ENCODE measurements around the gene DMWD.

Gene DMWD

DNA sequence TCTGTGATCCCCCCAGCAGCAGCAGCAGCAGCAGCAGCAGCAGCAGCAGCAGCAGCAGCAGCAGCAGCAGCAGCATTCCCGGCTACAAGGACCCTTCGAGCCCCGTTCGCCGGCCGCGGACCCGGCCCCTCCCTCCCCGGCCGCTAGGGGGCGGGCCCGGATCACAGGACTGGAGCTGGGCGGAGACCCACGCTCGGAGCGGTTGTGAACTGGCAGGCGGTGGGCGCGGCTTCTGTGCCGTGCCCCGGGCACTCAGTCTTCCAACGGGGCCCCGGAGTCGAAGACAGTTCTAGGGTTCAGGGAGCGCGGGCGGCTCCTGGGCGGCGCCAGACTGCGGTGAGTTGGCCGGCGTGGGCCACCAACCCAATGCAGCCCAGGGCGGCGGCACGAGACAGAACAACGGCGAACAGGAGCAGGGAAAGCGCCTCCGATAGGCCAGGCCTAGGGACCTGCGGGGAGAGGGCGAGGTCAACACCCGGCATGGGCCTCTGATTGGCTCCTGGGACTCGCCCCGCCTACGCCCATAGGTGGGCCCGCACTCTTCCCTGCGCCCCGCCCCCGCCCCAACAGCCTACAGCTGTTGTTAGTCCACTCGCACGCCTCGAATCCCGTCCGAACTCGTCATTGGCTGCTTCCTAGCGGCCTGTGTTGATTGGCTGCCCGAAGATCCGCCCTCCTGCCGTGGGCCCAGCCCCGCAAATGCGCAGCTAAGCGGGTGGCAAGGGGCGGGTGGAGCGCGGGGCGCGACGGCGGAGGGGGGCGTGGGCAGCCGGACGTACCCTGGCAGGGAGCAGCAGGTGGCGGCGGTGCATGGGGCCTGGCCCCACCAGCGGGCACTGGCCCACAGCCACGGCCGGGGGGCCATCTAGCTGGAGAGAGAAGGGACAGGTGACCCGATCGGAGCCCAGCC, 22.2 kb downstream of the DMWD start:
- DNase-seq (ENCODE audit: low read depth in 3 of 3) = peak; percentile 76 to 89 (median 78)

DNA sequence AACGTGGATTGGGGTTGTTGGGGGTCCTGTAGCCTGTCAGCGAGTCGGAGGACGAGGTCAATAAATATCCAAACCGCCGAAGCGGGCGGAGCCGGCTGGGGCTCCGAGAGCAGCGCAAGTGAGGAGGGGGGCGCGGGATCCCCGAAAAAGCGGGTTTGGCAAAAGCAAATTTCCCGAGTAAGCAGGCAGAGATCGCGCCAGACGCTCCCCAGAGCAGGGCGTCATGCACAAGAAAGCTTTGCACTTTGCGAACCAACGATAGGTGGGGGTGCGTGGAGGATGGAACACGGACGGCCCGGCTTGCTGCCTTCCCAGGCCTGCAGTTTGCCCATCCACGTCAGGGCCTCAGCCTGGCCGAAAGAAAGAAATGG, 22.8 kb downstream of the DMWD start:
- DNase-seq (ENCODE audit: low read depth in 3 of 3) = no peak

DNA sequence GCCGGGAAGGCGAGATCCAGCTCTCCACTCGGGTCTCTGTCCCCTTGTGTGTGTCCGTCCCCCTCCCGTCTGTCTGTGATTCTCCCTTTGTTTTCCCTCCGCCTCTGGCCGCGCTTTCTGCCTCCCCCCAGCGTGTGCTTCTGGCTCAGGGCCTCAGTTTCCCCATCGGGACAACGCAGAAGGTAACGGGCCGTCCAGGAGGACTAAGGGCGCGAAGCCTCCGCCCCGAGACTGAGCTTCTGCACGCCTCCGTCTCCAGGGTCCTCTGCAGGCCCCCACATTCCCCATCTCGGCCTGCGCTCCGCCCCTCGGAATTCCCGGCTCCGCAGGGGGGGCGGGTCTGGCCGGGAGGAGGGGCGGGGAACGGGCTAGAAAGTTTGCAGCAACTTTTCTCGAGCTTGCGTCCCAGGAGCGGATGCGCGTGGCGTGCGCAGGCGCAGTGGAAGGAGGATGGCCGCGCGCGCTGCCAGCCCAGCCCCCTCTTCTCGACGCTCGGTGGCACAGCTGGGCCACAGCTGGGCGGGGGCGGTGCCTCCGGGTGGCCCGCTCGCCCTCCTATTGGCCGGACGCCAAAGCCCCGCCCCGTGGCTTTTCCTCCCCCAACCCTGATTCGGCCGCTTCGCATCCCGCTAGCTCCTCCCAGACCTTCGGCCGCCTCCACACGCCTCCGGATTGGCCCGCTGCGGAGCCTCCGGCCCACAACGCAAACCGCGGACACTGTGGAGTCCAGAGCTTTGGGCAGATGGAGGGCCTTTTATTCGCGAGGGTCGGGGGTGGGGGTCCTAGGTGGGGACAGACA, 23.5 kb downstream of the DMWD start, which contains the start of gene SIX5:
Gene SIX5 (minus strand): TSS at position 269 of the 799 bp plus-strand sequence. CDS start 408 bp downstream, outside the sequence.
- DNase-seq (ENCODE audit: low read depth in 3 of 3) = peak; percentile 86 to 96 (median 89)

DNA sequence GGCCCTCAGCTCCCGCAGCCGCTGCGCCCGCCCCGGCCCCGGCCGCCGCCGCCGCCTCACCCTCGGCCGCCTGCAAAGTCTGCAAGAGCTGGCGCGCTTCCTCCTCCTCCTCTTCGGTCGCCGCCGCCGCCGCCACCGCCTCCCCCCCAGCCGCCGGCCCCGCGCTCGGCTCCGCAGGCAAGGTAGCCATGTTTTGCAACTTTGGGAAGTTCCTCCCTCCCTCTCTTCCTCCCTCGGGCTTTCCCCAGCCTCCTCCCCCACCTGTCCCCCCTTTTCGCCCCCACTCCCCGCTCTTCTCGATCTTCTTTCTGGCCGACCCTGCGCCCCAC, 24.0 kb downstream of the DMWD start:
- DNase-seq (ENCODE audit: low read depth in 3 of 3) = peak in 1 of 3 experiments; percentile 38

DNA sequence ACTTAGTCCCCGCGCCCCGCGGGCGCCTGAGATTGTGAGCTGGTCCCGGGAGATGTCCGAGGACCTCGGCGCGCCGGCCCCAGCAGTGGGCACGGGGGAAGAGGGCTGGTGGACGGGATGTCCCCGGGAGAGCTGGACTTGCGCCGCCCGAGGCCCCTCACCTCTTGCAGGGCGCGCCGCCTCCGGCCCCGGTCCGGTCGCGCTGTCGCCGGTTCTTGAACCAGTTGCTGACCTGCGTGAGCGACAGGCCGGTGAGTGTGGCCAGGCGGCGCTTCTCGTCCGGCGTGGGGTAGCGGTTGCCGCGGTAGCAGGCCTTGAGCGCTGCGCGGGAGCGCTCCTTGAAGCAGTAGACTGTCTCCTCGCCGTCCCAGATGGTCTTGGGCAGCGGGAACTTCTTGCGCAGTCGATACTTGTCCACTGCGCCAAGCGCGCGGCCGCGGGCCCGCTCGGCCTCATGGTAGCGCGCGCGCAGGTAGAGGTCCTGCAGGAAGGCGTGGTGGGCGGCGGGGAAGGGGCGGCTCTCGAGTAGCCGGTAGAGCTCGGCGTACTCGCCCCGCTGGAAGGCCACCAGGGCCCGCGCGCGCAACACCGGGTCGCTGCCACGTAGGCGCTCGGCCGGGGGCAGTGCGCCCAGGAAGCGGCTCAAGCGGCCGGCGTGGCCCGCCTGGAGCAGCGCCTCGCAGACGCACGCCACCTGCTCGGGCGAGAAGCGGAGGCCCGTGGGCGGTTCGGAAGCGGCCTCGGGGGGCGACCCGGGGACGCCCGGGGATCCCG, 24.6 kb downstream of the DMWD start:
- DNase-seq (ENCODE audit: low read depth in 3 of 3) = peak in 1 of 3 experiments; percentile 21

DNA sequence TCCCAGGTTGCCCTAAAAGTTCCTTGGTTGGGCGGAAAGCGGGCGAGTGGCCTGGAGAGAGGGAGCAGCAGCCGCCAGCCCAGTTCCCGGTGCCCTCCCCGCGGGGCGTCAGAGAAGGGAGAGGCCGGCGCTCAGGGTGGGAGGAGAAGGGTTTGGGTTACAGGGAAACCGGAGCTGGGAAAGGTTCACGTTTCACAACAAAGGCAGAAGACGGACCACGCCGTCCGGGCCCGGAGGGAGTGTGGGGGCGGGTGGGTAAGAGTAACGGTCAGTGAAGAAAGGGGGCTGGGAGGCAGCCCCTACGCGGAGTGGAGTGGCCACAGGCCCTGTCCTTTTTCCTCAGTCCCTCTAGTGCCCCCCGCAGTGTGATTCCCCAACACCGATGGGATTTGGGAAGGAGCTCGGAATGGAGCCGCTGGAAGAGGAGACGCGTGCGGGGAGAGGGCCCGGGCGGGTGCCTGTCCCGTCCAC, 25.2 kb downstream of the DMWD start:
- DNase-seq (ENCODE audit: low read depth in 3 of 3) = no peak

DNA sequence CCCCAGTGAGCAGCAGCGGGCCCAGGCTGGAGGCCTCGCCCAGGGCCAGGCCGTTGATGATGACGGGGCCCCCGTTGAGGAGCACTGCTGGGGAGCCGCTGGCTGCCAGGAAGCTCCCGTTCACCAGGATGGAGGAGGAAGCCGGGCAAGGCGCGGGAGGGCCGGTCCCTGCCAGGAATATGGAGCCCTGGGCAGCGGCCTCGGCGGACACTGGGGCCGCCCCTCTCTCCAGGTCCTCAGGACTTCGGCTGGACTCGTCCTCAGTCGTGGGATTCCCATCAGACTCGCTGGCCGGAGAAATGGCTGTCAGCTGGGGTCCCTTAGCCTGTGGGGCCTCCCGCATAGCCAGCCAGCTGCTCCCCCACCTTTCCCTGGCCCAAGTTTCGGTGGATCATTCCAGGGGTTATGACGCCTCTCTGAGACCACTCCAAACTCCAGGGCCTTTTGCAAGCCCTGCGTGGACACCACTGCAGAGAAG, 25.7 kb downstream of the DMWD start:
- DNase-seq (ENCODE audit: low read depth in 3 of 3) = no peak

DNA sequence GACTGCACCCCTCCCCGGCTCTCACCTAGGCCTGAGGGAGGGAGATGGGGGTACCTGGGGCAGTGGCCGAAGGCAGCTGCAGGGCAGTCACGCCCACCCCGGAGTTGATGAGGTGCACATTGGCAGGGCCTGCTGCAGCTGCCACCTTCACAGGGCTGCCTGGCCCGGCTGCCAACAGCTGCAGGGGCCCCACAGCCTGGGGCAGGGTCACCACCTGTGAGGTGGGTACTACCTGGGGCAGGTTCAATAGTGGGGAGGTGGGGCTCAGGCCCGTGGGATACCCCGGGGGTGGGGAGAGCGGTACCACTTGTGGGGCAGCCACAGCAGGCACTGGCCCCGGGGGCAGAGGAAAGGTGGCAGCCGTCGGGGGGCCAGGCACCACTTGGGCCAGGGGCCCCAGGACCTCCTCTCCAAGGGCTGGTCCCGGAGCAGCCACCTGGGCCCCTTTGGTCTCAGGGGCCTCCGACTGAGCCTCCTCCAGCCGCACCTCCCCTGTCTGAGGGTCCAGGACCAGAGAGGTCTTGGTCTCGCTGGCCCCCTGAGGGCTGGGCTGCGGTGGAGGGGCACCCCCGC, 26.3 kb downstream of the DMWD start:
- DNase-seq (ENCODE audit: low read depth in 3 of 3) = no peak

DNA sequence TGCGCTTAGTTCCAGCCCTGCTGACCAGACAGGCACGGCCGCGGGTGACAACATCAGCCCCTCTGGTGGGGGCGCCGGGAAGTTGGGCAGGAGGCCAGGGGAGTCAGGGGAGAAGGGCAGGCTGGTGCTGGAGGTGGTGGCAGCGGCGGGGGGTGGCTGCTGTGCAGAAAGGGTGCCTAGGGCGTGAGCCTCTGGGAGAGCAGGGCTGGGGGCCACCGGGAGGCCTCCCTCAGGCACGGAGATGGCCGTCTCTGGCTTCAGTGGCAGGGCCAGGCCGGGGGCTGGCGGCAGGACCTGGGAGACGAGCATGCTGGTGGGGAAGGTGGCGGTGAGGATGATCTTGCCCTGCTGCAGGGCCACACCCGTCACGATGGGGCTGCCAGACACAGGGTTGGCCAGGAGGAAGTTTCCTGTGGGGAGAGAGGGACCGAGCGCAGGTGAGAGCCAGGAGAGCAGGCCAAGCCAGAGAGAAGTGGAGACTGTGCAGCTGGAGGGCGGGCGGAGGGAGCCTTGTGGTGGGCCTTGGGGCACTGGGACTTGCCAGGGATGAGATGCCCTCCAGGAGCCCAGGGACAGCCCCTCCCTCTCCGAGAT, 26.8 kb downstream of the DMWD start:
- DNase-seq (ENCODE audit: low read depth in 3 of 3) = no peak

DNA sequence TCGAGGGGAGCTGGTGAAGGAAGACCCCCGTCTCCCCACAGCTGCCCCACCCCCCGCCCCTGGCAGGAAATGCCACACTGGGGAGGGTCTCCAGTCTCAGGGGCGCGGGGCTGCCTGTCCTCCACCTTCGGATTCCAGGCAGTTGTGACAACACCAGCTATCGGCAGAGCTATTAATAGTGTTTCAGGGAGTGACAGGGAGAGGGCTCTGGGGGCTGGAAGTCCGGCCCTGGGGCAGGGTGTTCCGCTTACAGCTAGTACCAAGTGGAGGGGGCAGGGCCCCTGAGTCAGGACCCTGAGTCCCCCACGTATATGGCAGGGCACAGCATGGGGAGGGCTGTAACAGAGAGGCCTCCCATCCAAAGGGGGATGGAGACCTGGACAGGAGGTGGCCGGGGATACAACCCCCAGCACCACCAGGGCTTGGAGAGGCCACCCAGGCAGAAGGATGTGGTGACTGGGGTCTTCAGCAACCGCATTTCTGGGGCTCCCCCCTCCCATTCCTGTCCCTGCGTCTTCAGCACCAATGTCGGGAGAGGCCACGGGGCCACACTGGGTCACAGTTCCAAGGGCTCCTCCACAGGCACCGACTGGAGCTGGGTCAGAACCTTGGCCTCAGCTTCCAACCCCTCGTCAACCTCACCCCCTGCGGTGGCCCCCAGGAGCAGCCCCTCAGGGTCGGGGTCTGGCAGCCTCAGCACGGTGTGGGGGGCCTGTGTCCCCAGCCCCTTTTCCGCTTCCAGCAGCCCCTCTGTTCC, 27.5 kb downstream of the DMWD start:
- no peak for DNase-seq (ENCODE audit: low read depth in 3 of 3)

DNA sequence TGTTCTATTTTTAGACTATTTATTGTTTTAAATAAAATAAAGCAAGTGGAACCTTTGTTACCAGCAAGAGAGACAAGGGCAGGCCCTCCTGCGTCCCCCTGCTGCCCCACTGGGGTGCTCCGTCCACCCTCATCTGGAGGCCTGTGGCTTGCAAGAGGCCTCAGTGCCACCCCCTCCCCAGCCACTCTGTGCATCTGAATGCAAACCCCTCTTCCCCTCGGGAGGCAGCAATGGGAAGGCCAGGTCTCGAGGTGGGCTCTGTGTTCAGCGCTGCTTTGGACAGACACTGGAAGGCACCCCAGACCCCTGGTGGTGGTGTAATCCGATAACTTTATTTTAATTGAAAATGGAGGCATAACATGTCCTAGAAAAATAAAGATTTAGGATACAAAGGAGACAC, 28.2 kb downstream of the DMWD start:
- no peak for DNase-seq (ENCODE audit: low read depth in 3 of 3)

DNA sequence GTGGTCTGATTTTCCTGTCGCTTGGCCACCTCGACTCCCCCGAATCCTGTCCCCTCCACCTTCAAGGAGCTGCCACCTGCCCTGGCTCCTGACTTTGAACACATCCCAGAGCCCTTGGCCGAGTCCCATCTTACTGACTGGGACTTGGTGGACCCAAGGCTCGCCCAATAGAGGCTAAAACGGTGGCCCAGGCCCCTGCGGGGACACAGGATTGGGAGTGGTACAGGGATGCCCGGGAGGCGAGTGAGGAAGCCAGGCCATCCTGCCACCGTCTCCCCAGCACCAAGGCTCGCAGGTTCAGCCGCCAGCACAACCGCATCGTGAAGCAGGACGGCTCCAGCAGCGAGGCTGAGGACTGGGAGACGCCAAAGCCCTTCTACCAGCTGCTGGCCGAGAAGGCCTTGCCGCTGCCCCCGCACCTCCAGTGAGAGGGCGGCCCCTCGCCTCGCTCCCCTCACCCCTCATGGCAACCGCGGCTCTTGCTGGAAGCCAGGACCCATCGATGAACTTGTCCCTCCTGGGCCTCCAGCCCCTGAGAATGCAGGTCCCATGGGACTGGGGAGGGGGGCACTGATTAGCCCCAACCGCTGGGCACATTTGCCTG, 28.9 kb downstream of the DMWD start:
- no peak for DNase-seq (ENCODE audit: low read depth in 3 of 3)

DNA sequence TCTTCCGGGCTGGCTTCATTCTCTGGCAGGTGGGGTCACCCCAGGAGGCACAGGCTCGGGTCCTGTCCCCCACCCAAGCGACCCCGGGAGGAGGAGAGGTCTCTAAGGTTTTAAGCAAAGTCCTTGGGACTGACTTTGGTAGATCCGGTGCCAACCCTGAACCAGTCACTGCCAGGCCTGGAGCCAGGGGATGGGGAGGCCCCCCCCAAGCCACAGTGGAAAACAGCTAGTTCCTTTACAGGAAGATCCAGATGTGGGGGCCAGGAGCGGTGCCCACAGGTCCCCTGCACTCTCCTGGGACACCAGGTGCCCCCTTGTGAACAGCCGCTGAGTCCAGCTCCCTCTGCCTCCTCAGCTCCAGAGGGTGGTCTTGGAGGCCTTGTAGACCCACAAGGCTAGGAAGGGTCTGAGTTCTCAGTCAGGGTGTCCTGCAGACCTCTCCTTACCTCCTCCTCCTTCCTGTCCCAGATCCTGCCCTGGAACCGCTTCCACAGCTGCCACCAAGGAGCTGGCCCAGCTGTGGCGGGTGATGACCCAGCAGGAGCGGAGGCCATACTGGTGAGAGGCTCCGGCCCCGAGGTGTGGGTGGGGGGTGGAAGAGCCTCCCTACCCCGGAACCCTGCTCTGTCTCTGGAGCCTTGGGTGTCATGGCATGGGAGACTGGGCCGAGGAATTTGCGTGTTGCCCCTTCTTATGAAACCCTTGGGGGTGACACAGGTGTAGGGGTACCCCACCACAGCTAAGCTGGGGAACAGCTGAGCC, 29.6 kb downstream of the DMWD start:
- no peak for DNase-seq (ENCODE audit: low read depth in 3 of 3)

DNA sequence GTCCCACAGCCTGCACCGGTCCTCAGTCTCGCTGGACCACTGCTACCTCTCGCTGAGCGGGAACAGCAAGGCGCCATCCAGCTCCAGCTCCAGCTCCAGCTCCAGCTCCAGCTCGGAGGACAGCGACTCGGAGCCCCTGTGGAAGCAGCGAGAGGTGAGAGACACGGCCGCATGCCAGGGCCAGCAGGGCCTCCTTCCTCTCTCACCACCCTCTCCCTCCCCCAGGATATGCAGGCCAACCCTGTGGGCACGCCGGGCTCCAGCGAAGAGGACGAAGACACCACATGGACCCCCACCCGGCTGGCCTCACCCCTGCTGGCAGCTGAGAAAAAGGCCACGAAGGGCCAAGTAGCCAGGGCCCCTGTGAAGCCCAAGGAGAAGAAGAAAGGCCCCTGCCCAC, 30.9 kb downstream of the DMWD start:
- DNase-seq (ENCODE audit: low read depth in 3 of 3) = no peak

DNA sequence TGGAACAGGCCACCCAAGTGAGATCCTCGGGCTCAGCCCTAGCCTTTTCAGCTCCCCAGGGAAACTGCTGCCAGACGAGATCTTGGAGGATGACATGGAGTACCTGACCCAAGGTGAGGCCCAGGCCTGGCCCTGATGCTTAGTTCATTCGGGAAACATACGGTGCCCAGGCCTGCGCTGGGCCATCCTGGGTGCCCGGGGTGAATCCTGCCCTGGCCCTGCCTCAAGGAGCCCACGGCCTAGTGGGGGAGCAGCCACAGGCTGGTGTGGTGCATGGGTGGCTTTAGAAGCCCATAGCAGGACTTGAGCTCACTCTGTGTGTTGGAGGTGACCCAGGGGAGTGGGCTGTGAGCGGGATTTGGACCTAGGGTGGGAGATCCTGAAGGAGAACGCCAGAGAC, 33.7 kb downstream of the DMWD start:
- no peak for DNase-seq (ENCODE audit: low read depth in 3 of 3)

DNA sequence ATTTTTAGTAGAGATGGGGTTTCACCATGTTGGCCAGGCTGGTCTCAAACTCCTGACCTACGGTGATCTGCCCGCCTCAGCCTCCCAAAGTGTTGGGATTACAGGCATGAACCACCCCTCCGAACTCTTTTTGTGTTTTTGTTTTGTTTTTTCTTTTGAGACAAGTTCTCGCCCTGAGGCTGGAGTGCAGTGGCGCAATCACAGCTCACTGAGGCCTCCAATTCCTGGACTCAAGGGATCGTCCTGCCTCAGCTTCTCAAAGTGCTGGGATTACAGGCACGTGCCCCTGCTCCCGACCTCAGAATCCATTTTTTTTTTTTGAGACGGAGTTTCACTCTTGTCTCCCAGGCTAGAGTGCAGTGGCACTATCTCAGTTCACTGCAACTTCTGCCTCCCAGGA, 35.0 kb downstream of the DMWD start:
- DNase-seq (ENCODE audit: low read depth in 3 of 3) = no peak

DNA sequence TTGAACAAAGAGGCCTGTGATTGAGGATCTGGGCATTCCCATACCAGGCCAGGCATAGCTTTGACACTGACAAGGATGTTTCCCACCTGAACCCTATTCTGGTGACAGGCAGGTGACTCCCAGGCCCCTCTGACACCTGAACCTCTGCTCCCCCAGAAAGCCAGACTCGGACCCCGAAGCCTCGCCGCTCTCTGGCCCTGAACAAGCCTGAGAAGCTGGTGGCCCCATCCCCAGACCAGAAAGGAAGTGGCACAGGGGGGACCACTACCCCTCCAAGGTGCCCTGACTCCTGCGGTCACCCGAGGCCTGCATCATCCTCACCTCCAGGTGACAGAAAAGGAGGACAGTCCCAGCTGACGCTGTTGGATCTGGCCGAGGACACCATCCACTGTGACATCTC, 38.3 kb downstream of the DMWD start:
- DNase-seq (ENCODE audit: low read depth in 3 of 3) = no peak

DNA sequence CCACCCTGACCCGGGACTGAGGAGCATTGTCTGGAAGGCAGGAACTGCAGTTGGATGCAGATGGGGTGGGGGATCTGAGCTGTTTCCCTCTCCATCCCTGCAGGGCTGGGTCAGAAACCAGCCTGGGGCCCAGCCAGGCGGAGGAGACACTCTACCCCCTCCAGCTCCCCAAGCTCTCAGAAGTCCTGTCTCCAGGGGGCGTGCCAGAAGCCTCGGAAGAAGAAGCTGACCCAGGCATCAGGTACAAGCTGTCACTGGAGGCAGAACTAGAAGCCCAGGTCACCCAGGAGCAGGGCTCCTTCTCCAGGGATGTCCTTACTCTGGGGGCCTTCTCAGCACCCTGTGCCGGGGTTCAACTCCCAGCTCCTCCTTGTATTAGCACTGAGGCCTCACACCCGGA, 39.1 kb downstream of the DMWD start:
- DNase-seq (ENCODE audit: low read depth in 3 of 3) = no peak

DNA sequence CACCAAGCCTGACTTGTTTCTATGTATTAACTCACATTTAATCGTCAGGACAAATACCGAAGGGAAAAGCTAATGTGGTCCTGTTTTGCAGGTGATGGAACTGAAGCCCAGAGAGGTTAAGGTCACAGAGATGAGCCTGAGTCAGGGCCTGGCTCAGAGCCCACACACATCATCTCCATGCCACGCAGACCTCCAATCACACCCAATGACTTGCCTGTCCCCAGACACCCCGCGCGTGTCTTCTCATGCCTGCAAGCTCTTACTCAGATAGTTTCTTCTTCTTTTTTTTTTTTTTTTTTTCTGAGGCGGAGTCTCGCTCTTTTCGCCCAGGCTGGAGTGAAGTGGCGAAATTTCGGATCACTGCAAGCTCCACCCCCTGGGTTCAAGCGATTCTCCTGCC, 40.0 kb downstream of the DMWD start:
- DNase-seq (ENCODE audit: low read depth in 3 of 3) = no peak

Measured in stimulated activated CD4-positive, alpha-beta T cell treated with anti-CD3 and anti-CD28 coated beads, TNF-alpha, amount 100 ng/mL, for 24 hours (primary cell).